GM18520 (cell line): ENCODE data around the gene CFAP119.
"Not testable (repeated sequence)": the region's sequence is repeated elsewhere in the genome, so short reads cannot be mapped to it uniquely, and the experiment has no call there.

Experiments used
- ATAC-seq: cut with Tn5 transposase; IDR thresholded peaks from one replicate; pipeline ENCODE4 v1.9.1; 2021; ENCODE audit not compliant: unreplicated experiment

CFAP119 gene

GRCh38 chr16:30761928-30762902, at the start of gene CFAP119, which contains the start of gene RNF40:
Gene CFAP119 (minus strand): TSS chr16:30762062. CDS start chr16:30761748, 314 bp downstream.
Gene RNF40 (plus strand): TSS chr16:30762322. CDS start chr16:30762546, 224 bp downstream.
- ATAC-seq, result peak; percentile 96

- ATAC-seq, result not testable (repeated sequence)
Measured at GRCh38 chr16:30809675-30810074, 47.8 kb upstream of the CFAP119 start.

GRCh38 chr16:30808890-30809426, 47.1 kb upstream of the CFAP119 start:
- ATAC-seq, result not testable (repeated sequence)

- no peak for ATAC-seq
Measured at GRCh38 chr16:30808146-30808545, 46.3 kb upstream of the CFAP119 start.

- ATAC-seq, result no peak
Measured at GRCh38 chr16:30805370-30806169, 43.7 kb upstream of the CFAP119 start.

GRCh38 chr16:30805056-30805369, 43.2 kb upstream of the CFAP119 start:
- no peak for ATAC-seq

- no peak for ATAC-seq
Measured at GRCh38 chr16:30802936-30803335, 41.1 kb upstream of the CFAP119 start.

GRCh38 chr16:30797670-30798309, 35.9 kb upstream of the CFAP119 start:
- ATAC-seq, result no peak

- no peak for ATAC-seq
Measured at GRCh38 chr16:30794634-30795033, 32.8 kb upstream of the CFAP119 start.

- ATAC-seq, result no peak
Measured at GRCh38 chr16:30793508-30794069, 31.7 kb upstream of the CFAP119 start.

- no peak for ATAC-seq
Measured at GRCh38 chr16:30787613-30788378, 25.9 kb upstream of the CFAP119 start.

GRCh38 chr16:30786936-30787612, 25.2 kb upstream of the CFAP119 start, which contains the start of gene ZNF629:
Gene ZNF629 (minus strand): TSS chr16:30787205. CDS start chr16:30784482, 2,723 bp downstream.
- no peak for ATAC-seq

- no peak for ATAC-seq
Measured at GRCh38 chr16:30786115-30786935, 24.5 kb upstream of the CFAP119 start.

- ATAC-seq, result no peak
Measured at GRCh38 chr16:30785126-30786106, 23.6 kb upstream of the CFAP119 start.

GRCh38 chr16:30784215-30784614, 22.4 kb upstream of the CFAP119 start:
- ATAC-seq, result no peak

- ATAC-seq, result no peak
Measured at GRCh38 chr16:30783280-30784109, 21.6 kb upstream of the CFAP119 start.
